GM19023 (cell line): ENCODE results near the gene SLC16A7.
A peak's percentile ranks its signal among the peaks of the same experiment; 100 is the strongest.
"Not testable (repeated sequence)": the region's sequence is repeated elsewhere in the genome, so short reads cannot be mapped to it uniquely, and the experiment has no call there.

ENCODE experiments used
- ATAC-seq: cut with Tn5 transposase; IDR thresholded peaks from one replicate; pipeline ENCODE4 v1.9.1; 2021; ENCODE audit warnings: mild to moderate bottlenecking, moderate library complexity; ENCODE audit not compliant: unreplicated experiment

SLC16A7 gene

DNA sequence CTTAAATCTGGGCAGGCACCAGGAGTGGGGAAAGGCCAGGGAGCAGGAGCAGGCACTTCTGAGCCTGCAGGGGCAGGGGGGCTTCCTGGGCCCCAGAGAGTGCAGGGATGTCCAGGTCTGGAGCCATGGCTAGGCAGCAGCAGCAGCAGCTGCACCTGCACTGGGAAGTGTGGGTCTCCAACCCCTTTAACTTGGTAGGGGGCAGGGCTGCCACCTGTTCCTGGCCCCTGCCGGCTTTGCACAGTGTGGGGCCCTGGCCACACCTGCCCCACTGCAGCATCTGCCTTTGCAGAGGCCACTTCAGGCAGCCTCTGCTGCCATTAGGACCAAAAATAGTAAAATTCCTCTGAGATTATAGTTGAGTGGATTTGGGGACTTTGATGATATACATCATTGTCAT lies 138.5 kb downstream of the SLC16A7 start:
- ATAC-seq = no peak

DNA sequence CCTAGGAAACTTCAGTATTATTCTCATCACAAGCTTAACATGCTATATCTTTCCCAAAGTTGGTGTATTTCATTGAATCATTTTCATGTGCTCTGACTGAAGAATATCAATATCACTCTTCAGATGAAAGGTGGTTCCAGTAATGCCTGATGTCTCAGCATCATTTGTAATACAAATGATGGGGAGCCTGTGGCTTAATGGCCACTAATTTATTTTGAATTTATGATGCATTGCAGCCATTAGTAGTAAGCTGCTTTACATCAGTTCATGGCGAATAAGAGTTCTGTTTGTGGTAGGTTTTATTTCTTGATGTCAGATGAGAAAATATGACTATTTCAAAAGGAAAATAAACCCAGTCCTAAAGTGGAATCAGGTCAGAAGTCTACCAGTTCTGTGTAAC lies 139.4 kb downstream of the SLC16A7 start:
- no peak for ATAC-seq

DNA sequence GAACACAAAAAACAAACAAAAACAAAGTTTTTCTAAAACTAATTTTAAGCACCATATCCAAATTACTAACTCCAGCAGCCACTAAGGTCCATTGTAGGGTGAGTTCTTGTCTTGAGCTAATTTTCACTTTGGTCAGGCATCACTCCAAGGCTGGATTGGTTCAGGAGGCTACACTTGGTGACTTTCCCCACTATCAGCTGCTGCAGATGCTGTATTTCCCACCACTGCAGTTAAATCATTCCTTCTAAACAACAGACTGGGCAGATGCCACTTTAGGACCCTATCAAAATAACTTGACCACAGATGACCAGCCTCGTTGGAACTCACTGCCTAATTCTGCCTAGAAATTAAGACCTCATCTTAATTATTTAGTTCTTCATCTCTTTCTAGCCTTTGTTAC lies 140.5 kb downstream of the SLC16A7 start:
- ATAC-seq = no peak

- ATAC-seq = no peak
These were observed 141.0 kb downstream of the SLC16A7 start for GRCh38 chr12:59736786-59737185.

GRCh38 chr12:59737725-59738463 lies 142.1 kb downstream of the SLC16A7 start:
- ATAC-seq = no peak

- ATAC-seq = no peak
These were observed 147.0 kb downstream of the SLC16A7 start for GRCh38 chr12:59742841-59743240.

- no peak for ATAC-seq
These were observed 148.7 kb downstream of the SLC16A7 start for GRCh38 chr12:59744564-59744963.

GRCh38 chr12:59751091-59751490 lies 155.3 kb downstream of the SLC16A7 start:
- ATAC-seq = not testable (repeated sequence)

GRCh38 chr12:59761542-59761941 lies 165.7 kb downstream of the SLC16A7 start:
- ATAC-seq = no peak

DNA sequence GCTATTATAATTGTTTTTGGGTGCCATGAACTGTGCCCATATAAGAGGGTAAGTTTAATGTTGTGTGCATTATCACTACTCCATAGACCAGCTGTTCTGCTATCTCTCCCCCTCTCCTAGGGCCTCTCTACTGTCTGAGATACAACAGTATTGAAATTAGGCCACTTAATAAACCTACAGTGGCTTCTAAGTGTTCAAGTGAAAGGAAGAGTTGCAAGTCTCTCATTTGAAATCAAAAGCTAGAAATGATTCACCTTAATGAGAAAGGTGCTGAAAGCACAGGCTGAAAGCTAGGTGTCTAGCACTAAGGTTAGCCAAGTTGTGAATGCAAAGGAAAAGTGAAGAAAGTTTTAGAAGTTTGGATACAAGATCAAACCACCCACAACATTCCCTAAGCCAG lies 168.0 kb downstream of the SLC16A7 start:
- no peak for ATAC-seq

- ATAC-seq = no peak
These were observed 172.2 kb downstream of the SLC16A7 start for GRCh38 chr12:59768031-59768430.

- no peak for ATAC-seq
These were observed 184.8 kb downstream of the SLC16A7 start for GRCh38 chr12:59780605-59781135.

- no peak for ATAC-seq
These were observed 191.8 kb downstream of the SLC16A7 start for GRCh38 chr12:59787610-59788009.

DNA sequence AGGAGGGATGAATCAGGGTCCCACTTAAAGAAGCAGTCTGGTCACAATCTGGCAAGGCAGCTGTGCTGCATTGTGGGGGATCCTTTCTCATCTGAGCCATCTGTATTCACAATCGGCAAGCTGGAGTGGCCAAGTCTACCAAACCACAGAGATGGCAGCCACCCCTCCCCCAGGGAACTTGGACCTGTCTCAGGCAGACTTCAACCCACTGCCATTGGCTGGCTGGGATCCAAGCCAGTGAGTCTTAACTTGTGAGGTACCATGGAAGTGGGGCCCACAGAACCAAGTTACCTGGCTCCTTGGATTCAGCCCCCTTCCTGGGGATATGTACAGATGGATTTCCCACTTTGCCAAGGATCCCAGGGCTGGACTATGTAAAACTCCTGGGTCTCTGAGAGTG lies 196.8 kb downstream of the SLC16A7 start:
- ATAC-seq = no peak

DNA sequence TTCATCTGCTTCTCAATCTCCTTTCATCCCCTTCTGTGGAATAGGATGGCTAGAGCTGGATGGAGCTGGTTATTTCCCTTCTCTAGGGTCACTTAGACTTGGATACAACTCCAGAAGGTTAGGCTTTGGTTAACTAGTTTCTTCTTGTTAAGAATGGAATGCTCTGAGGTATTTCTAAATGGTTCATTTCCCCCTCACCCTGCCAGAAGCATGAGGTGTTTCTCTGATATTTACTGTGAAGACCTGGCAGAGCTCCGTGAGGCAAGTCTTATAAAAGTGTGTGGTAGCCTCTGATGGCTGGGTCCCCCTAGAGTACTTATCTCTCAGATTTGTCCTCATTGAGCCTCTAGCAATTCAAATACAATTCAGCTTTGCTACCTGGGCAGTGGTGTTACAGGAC lies 207.9 kb downstream of the SLC16A7 start:
- no peak for ATAC-seq

DNA sequence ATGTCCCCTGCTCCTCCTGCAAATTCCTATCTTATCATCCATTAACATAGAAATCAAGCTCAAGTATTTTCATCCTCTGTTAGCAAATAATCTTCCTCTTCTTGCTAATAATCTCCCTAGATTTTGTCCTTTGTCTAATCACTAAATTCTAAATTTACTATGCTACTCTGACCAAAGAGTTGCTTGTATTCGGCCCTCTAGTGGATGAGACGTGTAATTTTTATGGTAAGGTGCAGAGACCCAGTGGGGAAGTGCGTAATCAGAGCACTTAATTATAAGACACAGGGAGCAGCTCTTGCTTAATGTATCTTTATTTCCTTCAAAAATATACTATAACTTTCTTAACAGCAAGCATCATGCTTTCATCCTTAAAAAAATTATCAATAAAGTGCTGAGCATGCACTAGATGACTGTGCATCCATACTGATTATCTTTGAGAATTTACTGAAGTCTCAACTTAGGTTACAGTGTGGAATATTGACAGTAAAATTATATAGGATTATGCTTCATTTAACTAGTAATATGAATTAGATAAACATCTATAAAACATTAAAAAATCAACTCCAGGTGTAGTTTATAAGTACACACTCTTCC lies 212.6 kb downstream of the SLC16A7 start:
- ATAC-seq = peak; percentile 78

GRCh38 chr12:59811991-59812390 lies 216.2 kb downstream of the SLC16A7 start:
- no peak for ATAC-seq

- no peak for ATAC-seq
These were observed 216.9 kb downstream of the SLC16A7 start for GRCh38 chr12:59812716-59813115.

DNA sequence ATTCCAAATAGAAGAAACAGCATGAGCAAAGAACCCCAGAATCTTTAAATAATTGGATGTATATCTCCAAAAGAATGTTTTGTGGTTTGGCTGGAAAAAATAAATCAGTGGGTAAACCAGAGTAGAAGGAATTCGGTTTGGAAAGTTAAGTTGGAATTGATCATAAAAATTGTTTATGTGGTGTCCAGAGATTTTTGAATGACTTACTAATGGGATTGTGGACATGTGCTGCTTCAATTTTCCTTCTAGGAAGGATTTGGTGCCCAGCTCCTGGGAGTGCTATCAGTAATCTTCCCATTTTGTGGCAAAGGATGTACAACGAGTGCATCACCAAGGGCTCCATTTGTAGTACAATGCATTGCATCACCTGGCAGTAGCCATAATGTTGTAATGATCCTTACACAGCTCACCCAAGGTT lies 224.8 kb downstream of the SLC16A7 start:
- no peak for ATAC-seq

GRCh38 chr12:59823567-59823966 lies 227.7 kb downstream of the SLC16A7 start:
- no peak for ATAC-seq

GRCh38 chr12:59827767-59828166 lies 231.9 kb downstream of the SLC16A7 start:
- no peak for ATAC-seq

DNA sequence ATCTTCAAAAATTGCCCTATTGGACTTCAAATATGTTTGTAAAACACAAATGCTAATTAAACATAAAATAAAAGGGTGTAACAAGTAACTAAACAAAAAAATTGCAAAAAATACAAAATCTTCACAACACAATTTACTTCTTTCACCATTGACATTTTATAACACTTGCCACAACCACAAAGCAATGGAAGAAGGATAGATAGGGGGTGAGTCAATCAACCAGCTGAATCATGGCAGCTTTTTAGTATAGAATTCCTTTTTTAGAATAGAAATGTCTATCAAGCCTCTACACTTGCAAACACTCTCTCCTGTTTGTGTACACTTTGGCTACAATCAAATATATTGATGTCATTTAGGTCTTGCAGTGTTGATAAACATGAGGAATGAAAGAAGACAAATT lies 232.7 kb downstream of the SLC16A7 start:
- ATAC-seq = no peak
